NCI-H774 (cell line): ENCODE data around the gene SLC25A17.

Source experiments
- DNase-seq: peaks from one replicate; lab custom pipeline; 2025; lab: John Stamatoyannopoulos, UW

Gene SLC25A17

DNA sequence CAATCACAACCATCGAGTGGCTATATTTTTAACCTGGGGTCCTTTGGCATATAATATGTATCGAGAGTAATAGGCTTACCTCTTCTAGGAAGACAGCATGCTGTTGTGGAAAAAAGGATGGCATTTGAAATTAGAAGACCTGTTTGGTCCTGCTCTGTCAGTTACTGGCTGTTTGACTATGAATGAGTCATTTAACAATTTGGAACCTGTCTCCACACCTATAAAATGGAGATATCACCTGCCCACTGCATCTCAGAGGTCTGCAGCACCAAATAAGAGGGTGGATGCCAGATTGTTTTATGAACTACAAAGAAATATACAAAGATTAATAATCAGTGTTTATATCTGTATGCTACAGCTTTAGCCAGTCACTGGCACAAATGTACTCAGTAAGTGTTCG lies 60.8 kb downstream of the SLC25A17 start:
- DNase-seq, result no peak

- no peak for DNase-seq
These were observed 62.1 kb downstream of the SLC25A17 start for GRCh38 chr22:40757071-40757470.

GRCh38 chr22:40753114-40753513 lies 66.0 kb downstream of the SLC25A17 start:
- no peak for DNase-seq

DNA sequence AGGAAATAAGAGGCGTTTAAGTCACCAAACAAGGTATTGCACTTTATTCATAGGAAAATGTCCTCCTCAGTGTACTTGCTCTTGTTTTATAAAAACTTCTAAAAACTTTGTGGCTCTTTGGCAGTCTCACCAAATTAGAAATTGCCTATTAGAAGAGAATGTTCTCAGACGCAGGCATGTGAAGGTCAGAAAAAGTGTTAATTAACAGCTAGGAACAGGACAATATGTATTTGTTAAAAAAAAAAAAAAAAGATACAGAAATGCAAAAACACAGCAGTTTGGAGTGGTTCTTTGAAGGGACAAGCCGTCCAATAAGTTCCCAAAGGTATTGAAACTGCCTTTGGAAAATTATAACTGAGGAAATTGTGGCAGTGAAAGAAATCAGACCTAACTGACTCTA lies 67.9 kb downstream of the SLC25A17 start:
- no peak for DNase-seq

GRCh38 chr22:40749829-40750228 lies 69.3 kb downstream of the SLC25A17 start:
- no peak for DNase-seq

GRCh38 chr22:40748388-40749355 lies 70.5 kb downstream of the SLC25A17 start:
- no peak for DNase-seq

- DNase-seq, result no peak
These were observed 71.8 kb downstream of the SLC25A17 start for GRCh38 chr22:40747361-40747760.

DNA sequence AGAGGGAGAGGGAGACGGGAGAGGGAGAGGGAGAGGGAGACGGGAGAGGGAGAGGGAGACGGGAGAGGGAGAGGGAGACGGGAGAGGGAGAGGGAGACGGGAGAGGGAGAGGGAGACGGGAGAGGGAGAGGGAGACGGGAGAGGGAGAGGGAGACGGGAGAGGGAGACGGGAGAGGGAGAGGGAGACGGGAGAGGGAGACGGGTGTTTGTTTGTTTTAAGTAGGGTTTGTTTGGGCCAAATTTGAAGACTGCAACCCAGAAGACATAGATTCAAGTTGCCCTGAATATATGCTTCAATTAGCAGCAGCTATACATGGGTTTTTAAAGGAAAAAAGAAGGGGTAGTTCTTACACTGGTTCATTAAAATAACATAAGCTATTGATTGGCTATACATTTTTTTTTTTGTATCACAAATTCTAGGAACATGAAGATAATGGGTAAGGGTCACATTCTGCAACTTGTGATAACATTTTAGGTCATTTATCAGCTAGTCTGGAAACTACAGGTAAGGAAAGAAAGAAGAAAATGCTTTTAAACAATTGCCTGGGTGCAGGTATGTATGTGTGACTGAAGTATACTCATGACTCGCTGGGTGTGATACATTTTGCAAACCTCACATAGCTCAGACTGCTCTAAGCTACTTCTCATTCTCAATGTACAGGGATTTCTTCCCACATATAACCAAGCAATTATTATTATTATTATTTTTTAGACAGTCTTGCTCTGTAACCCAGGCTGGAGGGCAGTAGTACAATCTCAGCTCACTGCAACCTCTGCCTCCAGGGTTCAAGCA lies 72.5 kb downstream of the SLC25A17 start:
- DNase-seq, result no peak

GRCh38 chr22:40743768-40744167 lies 75.4 kb downstream of the SLC25A17 start:
- DNase-seq, result no peak

GRCh38 chr22:40741116-40741515 lies 78.0 kb downstream of the SLC25A17 start:
- no peak for DNase-seq

DNA sequence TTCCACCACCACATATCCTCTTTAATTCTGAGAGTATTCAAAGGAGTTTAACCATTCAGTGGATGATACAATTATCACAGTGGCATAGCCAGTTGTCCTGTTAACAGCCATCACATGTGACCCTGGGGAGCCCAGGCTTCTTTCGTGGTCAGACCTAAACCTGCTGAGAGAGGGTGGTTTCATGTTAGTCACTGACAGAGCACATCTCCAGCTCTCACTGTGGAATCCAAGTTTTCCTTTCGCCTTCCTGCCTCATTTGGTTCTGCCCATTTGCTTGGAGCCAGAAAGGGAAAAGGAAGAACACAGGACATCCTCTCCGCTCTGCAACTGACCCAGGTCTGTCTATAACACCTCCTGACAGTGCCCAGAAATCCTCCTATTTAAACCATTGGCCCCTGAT lies 79.4 kb downstream of the SLC25A17 start:
- no peak for DNase-seq

DNA sequence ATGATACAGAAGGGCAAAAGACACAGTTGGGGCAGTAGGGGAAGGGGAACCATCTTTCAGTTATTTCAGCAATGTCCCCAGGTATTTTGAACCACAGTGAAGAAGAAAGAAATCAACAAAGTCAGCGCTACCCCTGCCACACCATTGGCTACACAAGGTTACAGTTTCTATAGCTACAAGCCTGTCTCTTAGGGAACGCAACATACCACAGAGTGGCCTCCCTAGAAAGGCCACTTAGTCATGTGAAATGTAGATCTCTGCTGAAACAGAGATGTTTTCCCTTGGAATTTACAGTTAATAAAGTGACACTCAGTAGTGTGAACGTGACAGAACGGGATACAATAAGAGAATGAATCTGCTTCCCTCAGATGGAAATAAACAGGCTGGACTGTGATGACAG lies 85.2 kb downstream of the SLC25A17 start:
- no peak for DNase-seq

DNA sequence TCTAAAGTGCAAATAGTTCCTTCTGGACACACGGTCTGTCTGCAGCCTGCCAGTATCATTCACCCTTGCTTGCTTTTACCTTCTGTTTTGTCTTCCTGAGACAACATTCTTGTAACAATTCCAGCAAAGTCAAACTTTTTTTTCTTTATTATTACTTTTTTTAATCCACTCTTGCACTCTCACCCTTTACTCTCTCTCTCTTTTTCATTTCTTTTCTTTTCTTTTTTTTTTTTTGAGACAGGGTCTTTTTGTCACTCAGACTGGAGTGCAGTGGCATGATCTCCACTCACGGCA lies 86.2 kb downstream of the SLC25A17 start:
- DNase-seq, result no peak

GRCh38 chr22:40729284-40729683 lies 89.9 kb downstream of the SLC25A17 start:
- no peak for DNase-seq

GRCh38 chr22:40728731-40729189 lies 90.4 kb downstream of the SLC25A17 start:
- DNase-seq, result no peak

- DNase-seq, result no peak
These were observed 91.1 kb downstream of the SLC25A17 start for GRCh38 chr22:40727964-40728615.

GRCh38 chr22:40727070-40727963 lies 91.8 kb downstream of the SLC25A17 start:
- no peak for DNase-seq

DNA sequence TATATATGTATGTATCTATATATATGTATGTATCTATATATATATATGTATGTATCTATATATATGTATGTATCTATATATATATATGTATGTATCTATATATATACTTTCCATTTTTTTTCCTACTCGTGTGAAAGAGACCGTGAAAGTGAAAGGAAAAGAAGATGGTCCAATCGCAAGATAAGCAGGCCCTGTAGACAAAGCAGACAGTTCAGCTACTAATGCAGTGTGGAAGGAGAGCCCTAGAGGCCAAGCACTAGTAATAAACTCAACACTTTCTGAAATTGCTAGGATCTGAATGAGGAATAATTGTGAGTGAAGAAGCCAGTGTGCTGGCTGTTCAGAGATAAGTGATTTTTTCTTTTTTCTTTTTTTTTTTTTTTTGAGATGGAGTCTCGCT lies 92.6 kb downstream of the SLC25A17 start:
- DNase-seq, result no peak

DNA sequence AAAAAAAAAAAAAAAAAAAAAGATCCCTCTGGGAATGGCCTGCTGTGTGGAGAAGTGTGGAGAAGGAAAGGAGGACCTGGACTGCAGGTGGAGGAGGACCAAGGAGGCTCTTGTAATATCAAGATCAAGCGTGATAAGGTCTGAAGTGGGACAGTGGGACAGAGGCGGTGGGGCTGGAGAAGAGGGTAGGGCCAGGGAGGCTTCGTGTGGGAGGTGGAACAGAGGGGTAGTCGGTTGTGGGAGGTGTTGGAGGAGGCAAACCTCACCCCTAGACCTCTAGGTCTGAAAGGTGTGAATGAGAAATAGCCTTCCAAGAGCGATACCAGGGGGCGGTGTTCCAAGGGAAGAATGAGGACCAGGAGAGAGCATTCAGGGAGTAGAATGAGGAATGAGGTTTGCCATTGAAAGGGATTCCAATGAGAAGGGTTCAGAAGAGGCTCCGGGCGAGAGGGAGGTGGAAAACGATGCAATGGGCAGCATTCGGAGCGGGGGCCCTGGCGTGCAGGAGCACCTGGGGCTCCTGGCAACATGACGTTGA lies 95.7 kb downstream of the SLC25A17 start:
- no peak for DNase-seq

- no peak for DNase-seq
These were observed 97.9 kb downstream of the SLC25A17 start for GRCh38 chr22:40721266-40721665.

GRCh38 chr22:40720538-40721256 lies 98.4 kb downstream of the SLC25A17 start:
- DNase-seq, result no peak
